GM20000 (cell line): ENCODE data around the gene GATAD2A.
"Not testable (repeated sequence)": the region's sequence is repeated elsewhere in the genome, so short reads cannot be mapped to it uniquely, and the experiment has no call there.

Experiments used
- DNase-seq: peaks from one replicate; pipeline ENCODE4 v3.0.0; 2012; ENCODE audit warnings: low spot score
- TF ChIP-seq, protein P1 (sequence below): IDR thresholded peaks from 2 replicates; pipeline ENCODE4 v1.5.1; 2012; ENCODE audit warnings: mild to moderate bottlenecking, control low read depth; ENCODE audit errors: extremely low read depth, missing control alignments

GATAD2A gene

DNA sequence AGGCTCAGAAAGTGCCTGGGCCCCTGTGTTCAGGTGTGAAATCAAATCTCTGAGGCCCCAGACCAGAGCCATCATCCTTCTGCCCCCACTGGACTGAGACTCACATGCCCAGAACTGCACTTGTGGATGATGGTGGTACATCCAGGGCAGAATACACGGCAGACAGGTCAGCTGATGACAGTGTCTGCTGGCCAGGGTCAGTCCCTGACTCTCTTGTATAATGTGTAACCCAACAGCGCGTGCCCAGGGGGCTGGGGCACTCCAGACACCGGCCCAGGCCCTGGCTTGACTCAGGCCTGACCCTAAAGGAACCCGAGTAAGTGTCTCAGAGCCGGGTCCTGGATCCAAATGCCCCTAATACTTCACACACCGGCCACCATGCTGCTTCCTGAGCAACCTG, 37.4 kb upstream of the GATAD2A start:
- TF ChIP-seq, protein P1, sequence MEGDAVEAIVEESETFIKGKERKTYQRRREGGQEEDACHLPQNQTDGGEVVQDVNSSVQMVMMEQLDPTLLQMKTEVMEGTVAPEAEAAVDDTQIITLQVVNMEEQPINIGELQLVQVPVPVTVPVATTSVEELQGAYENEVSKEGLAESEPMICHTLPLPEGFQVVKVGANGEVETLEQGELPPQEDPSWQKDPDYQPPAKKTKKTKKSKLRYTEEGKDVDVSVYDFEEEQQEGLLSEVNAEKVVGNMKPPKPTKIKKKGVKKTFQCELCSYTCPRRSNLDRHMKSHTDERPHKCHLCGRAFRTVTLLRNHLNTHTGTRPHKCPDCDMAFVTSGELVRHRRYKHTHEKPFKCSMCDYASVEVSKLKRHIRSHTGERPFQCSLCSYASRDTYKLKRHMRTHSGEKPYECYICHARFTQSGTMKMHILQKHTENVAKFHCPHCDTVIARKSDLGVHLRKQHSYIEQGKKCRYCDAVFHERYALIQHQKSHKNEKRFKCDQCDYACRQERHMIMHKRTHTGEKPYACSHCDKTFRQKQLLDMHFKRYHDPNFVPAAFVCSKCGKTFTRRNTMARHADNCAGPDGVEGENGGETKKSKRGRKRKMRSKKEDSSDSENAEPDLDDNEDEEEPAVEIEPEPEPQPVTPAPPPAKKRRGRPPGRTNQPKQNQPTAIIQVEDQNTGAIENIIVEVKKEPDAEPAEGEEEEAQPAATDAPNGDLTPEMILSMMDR = no peak
- DNase-seq = no peak

DNA sequence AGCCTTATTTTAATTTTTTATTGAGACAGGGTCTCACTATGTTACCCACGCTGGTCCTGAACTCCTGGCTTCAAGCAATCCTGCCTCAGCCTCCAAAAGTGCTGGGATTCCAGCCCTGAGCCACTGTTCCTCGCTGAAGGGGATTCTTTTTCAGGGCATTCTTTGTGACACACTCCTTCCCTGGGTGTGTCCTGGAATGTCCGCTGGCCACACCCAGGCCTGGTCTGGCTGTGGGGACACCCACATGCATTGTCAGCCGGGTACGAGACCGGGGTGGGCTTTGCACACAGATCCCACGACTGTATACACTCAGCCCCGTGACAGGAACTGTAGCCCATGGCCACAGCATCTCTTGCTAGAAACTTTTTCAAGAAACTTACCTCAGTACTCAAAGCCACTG, 34.4 kb upstream of the GATAD2A start:
- DNase-seq = no peak
- TF ChIP-seq, protein P1 = no peak

DNA sequence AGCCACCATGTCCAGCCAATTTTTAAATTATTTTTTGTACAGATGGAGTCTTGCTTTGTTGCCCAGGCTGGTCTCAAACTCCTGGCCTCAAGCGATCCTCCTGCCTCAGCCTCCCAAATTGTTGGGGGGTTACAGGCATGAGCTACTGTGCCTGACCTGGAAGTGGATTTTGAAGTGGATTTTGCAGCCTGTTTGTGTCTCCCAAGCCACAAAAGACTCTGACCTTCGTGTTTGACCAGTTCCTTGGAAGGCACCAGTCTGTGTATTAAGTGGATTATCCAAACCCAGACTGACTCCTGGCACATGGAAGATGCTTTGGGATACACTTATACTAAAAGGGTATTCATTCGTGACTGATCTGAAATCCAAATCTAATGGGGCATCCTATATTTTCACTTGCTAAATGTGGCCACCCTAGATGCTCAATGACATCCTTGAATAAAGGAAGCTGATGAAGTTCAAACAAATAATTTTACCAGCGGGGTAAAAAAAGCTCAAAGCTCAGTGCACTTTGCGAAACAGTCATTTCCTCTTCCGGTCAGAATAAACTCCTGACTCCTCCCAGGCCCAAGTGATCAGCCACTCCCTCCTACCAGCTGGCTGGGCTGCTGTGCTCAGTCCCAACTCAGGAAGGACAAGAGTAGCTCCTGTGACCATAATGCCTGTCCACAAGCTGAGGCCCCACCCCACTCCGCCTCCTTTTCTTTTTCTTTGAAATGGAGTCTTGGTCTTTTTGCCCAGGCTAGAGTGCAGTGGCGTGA, 32.6 kb upstream of the GATAD2A start:
- TF ChIP-seq, protein P1 = no peak
- DNase-seq = peak; percentile 72

DNA sequence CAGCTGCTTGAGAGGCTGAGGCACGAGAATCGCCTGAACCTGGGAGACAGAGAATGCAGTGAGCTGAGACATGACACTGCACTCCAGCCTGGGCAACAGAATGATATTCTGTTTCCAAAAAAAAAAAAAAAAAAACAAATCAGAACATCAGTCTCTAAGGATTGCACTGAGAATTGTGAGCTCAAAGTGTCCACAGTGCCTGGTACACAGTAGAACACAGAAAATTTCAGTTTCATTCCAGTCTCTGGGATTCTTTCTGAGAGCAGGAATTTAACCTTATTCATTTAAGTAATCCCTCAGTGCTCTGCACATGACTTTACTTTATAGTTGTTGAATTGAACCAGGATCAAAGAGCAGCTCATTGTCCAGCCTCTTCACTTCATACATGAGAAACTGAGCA, 25.9 kb upstream of the GATAD2A start:
- DNase-seq = no peak
- TF ChIP-seq, protein P1 = no peak

DNA sequence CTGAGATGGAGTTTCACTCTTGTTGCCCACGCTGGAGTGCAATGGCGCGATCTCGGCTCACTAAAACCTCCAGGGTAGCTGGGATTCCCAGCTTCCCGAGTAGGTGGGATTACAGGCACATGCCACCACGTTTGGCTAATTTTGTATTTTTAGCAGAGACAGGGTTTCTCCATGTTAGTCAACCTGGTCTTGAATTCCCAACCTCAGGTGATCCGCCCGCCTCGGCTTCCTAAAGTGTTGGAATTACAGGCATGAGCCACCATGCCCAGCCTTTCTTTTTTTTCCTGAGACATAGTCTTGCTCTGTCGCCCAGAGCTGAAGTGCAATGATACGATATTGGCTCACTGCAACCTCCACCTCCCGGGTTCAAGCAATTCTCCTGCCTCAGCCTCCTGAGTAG, 25.2 kb upstream of the GATAD2A start:
- not testable (repeated sequence) for DNase-seq

DNA sequence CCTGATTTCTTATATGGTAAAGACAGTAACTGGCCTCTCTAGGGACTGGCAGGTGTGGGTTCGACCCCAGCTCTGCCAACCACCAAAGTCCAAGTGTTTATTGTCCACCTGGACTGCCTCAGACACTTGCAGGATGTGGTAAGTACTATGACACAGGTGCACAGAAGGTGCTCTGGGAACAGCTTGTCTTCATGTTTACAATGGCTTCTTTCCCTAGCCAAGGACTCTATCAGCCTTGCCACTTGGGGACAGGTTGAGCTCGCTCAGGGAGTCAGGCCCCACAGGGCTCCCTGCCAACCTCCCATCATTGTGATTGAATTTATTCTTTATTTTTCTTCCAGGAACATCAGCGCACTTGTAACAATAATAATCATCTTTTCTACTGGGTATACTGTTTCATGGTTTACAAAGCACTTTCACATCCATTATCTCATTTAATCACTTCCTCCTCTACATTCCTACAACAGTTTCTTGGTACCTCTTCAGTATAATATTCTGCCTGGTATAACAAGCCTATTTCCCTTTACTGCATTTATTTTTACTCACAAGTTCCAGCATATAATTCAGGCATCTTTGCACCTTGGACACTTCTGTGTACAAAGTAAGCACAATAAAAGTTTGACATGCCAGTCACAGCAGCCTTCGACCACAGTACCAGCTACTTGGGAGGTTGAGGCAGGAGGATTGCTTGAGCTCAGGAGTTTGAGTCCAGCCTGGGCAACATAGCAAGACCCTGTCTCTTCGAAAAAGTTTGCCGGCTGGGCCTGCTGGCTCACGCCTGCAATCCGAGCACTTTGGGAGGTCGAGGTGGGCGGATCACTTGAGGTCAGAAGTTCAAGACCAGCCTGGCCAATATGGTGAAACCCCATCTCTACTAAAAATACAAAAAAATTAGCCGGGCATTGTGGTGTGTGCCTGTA, 24.2 kb upstream of the GATAD2A start:
- TF ChIP-seq, protein P1 = no peak
- DNase-seq = no peak

DNA sequence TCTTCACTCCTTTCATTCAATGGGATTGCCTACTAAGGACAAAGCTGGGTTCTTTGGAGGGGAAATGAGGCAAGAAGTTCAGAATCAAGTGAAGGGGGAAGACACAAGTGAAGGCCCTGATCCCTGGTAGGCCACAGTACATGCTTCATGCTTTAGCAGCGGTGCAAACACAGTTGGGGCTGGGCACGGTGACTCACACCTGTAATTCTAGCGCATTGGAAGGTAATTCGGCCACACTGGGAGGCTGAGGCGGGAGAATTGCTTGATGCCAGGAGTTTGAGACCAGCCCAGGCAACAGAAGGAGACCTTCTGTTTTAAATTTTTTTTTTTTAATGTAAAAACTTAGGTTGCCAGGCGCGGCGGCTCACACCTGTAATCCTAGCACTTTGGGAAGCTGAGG, 23.4 kb upstream of the GATAD2A start:
- TF ChIP-seq, protein P1 = no peak
- DNase-seq = no peak
